B cell (primary cell): ENCODE measurements around the gene TULP3. TPM values are rescaled to one million over a fixed set of nuclear protein-coding genes. Genes with fewer than 3 reads are reported as not detected.

Experiments used
- ATAC-seq: fragments of 200-7000 bp; cut with Tn5 transposase; one replicate; pipeline ENCODE4 v1.10.0; 2021; ENCODE audit warnings: low read depth, mild to moderate bottlenecking, moderate number of reproducible peaks, moderate library complexity
- CTCF ChIA-PET: fragments of 350-600 bp; sonication (Branson Sonifier 250); formaldehyde crosslinking; loops from one replicate; lab custom pipeline; 2021; ENCODE audit warnings: antibody characterized with exemption, inconsistent platforms; lab: Charles Lee
- POLR2A ChIA-PET: fragments of 350-600 bp; sonication (Branson Sonifier 250); formaldehyde crosslinking; loops from one replicate; lab custom pipeline; 2021; ENCODE audit warnings: antibody characterized with exemption; lab: Charles Lee
- DNase-seq: peaks from one replicate; pipeline ENCODE4 v3.0.0; 2013
- H2AFZ ChIP-seq: 2 replicates; pipeline ENCODE4 v1.6.1; 2012; ENCODE audit warnings: mild to moderate bottlenecking, low read depth, low read length; ENCODE audit not compliant: insufficient read depth, poor library complexity, severe bottlenecking
- H3K27ac ChIP-seq, 2 donors: 1 replicate in 1 of 2; 2 replicates in 1 of 2; pipeline ENCODE4 v1.5.1; 2012 to 2013; ENCODE audit warnings: low read length in 2 of 2, mild to moderate bottlenecking in 2 of 2, moderate library complexity in 1 of 2
- H3K27me3 ChIP-seq, 4 experiments: fragments of 200-600 bp in 1 of 4; sonication (generic) in 1 of 4; replicated peaks in 1 of 4; 1 replicate in 2 of 4; 2 replicates in 2 of 4; pipeline versions ENCODE4 v1.6.1 to v1.7.0; 2013 to 2016; ENCODE audit warnings: low read length in 3 of 4, mild to moderate bottlenecking in 2 of 4, mixed read lengths in 1 of 4, moderate library complexity in 1 of 4; ENCODE audit not compliant: insufficient read depth in 4 of 4, control insufficient read depth in 3 of 4; ENCODE audit errors: control extremely low read depth in 1 of 4
- H3K36me3 ChIP-seq, 2 experiments: replicated peaks in 1 of 2; 1 replicate in 1 of 2; 2 replicates in 1 of 2; pipeline versions ENCODE4 v1.6.1 to v1.7.1; 2013; ENCODE audit warnings: low read length in 1 of 2; ENCODE audit not compliant: insufficient read depth in 2 of 2, control insufficient read depth in 1 of 2; ENCODE audit errors: control extremely low read depth in 1 of 2, extremely low read depth in 1 of 2
- H3K4me1 ChIP-seq, 2 donors: fragments of 200-600 bp in 1 of 2; sonication (generic) in 1 of 2; 1 replicate in 1 of 2; 2 replicates in 1 of 2; pipeline versions ENCODE4 v1.5.1 to v1.6.1; 2013 to 2017; ENCODE audit warnings: low read length in 2 of 2; ENCODE audit not compliant: control insufficient read depth in 2 of 2, insufficient read depth in 2 of 2
- H3K4me2 ChIP-seq: replicated peaks from 2 replicates; pipeline ENCODE3; 2012; ENCODE audit warnings: mild to moderate bottlenecking, low read depth, low read length; ENCODE audit not compliant: poor library complexity, severe bottlenecking
- H3K4me3 ChIP-seq, 5 experiments: fragments of 200-600 bp in 1 of 5; sonication (generic) in 1 of 5; 1 replicate in 3 of 5; 2 replicates in 2 of 5; pipeline versions ENCODE4 v1.5.1 to v1.7.0; 2011 to 2016; ENCODE audit warnings: low read length in 4 of 5, mild to moderate bottlenecking in 4 of 5, low read depth in 2 of 5, control low read depth in 1 of 5, moderate library complexity in 1 of 5; ENCODE audit not compliant: insufficient read depth in 1 of 5; ENCODE audit errors: control extremely low read depth in 1 of 5, extremely low read depth in 1 of 5
- H3K79me2 ChIP-seq: fragments of 200-600 bp; sonication (generic); one replicate; pipeline ENCODE4 v1.6.0; 2016; ENCODE audit warnings: low read length; ENCODE audit not compliant: control insufficient read depth, insufficient read depth
- H3K9ac ChIP-seq: fragments of 200-600 bp; sonication (generic); 2 replicates; pipeline ENCODE4 v1.6.1; 2017; ENCODE audit warnings: mild to moderate bottlenecking, low read length, moderate library complexity
- H3K9me3 ChIP-seq, 3 donors: one replicate each; pipeline versions ENCODE4 v1.6.1 to v1.7.1; 2013; ENCODE audit warnings: low read length in 2 of 3; ENCODE audit not compliant: control insufficient read depth in 2 of 3, insufficient read depth in 1 of 3; ENCODE audit errors: control extremely low read depth in 1 of 3
- H4K20me1 ChIP-seq: 2 replicates; pipeline ENCODE4 v1.6.0; 2012; ENCODE audit warnings: mild to moderate bottlenecking, low read length; ENCODE audit not compliant: insufficient read depth, control insufficient read depth, poor library complexity, severe bottlenecking
- H3K27ac Mint-ChIP-seq: one replicate; pipeline ENCODE4 v1.8.0; 2021; ENCODE audit warnings: mixed read lengths
- H3K27me3 Mint-ChIP-seq: one replicate; pipeline ENCODE4 v1.8.0; 2021; ENCODE audit warnings: mixed read lengths
- H3K4me1 Mint-ChIP-seq: one replicate; pipeline ENCODE4 v1.8.0; 2021; ENCODE audit warnings: mixed read lengths
- H3K4me3 Mint-ChIP-seq: one replicate; pipeline ENCODE4 v1.8.0; 2021; ENCODE audit warnings: mixed read lengths
- H3K9me3 Mint-ChIP-seq: one replicate; pipeline ENCODE4 v1.8.0; 2022; ENCODE audit warnings: mixed read lengths; ENCODE audit not compliant: insufficient read depth
- EZH2 ChIP-seq: IDR thresholded peaks from 2 replicates; pipeline ENCODE4 v1.6.1; 2012; ENCODE audit warnings: borderline replicate concordance, low read depth, mild to moderate bottlenecking, moderate library complexity, low read length; ENCODE audit not compliant: insufficient read depth, poor library complexity, severe bottlenecking
- WGBS: methylation state at CpG from one replicate; pipeline ENCODE4 v1.1.5; 2013; ENCODE audit warnings: missing lambda C conversion rate; ENCODE audit not compliant: insufficient coverage; 5-methylcytosine and 5-hydroxymethylcytosine counted together
- intact Hi-C: fragments of 100-400 bp; cut with micrococcal nuclease; formaldehyde crosslinking; loops from one replicate; pipeline ENCODE4 v1.10.0; 2022
- polyA plus RNA-seq: library from polyadenylated mRNA; depleted of rRNA; stranded (reverse); fragments of >200 nt; gene quantifications from 2 replicates; pipeline ENCODE4 v1.2.3, GENCODE V29; 2012
- total RNA-seq, 2 donors: library from RNA; stranded (reverse); fragments of 120-200 nt in 1 of 2; gene quantifications; 1 replicate in 1 of 2; 2 replicates in 1 of 2; pipeline versions ENCODE4 v1.2.3 to v1.2.4, GENCODE V29; 2013 to 2022
- TF ChIP-seq, protein P1 (sequence below): fragments of 200-600 bp; IDR thresholded peaks from one replicate; pipeline ENCODE4 v1.8.0; 2022; ENCODE audit warnings: antibody characterized with exemption, mild to moderate bottlenecking

The TULP3 gene
- total and polyA plus RNA-seq, 2 donors (not counting 1 experiment from before 2014, with no cell fraction given), result 8.3 to 9.2 TPM

DNA sequence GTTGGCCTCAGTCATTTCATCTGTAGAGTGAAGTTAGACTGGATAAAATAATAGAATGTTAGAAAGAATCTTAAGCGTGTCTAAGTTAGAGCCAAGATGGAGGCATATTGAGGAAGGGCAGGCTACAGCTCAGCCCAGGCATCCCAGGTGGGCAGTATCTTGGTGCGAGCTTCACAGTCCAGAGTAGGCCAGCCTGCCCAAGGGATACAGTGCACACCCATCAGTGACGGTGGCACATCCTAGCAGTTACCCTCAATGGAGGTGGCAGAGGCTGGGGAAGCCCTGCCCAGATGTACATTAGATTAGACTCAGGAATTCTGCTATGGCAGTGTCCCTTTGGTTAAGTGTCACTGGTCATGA, 21.5 kb downstream of the TULP3 start:
- H2AFZ ChIP-seq, result no peak overlapping the region
- ChIA-PET POLR2A (no interaction called here), CTCF (interaction anchor here (0.7 kb wide), 1 partner anchor 58 kb away, joined by 3 read pairs; no protein-coding TSS in a partner anchor)
- intact Hi-C loops, result no loop called here
- Mint-ChIP-seq H3K27ac (no peak overlapping the region), H3K9me3 (no peaks in the 10 kb centered on the region), H3K4me3 (no peak overlapping the region), H3K27me3 (no peaks in the 10 kb centered on the region), H3K4me1 (no peaks in the 10 kb centered on the region)
- no peaks in the 10 kb centered on the region for H3K4me1 ChIP-seq
- H3K4me2 ChIP-seq, result no peak overlapping the region
- H3K4me3 ChIP-seq, result no peak overlapping the region
- no peak overlapping the region for H3K27ac ChIP-seq
- 97% methylated on average over 3 of the region's 3 CpGs for WGBS
- H3K36me3 ChIP-seq, result peaks cover 0 to 2% of the 10 kb centered on the region in 2 experiments
- H3K9me3 ChIP-seq, result no peaks in the 10 kb centered on the region
- H3K27me3 ChIP-seq, result no peaks in the 10 kb centered on the region
- H4K20me1 ChIP-seq, result no peaks in the 10 kb centered on the region
- no peak for ATAC-seq
- no peak for DNase-seq
- no peaks in the 10 kb centered on the region for H3K79me2 ChIP-seq
- TF ChIP-seq EZH2, result no peak
- TF ChIP-seq, protein P1, sequence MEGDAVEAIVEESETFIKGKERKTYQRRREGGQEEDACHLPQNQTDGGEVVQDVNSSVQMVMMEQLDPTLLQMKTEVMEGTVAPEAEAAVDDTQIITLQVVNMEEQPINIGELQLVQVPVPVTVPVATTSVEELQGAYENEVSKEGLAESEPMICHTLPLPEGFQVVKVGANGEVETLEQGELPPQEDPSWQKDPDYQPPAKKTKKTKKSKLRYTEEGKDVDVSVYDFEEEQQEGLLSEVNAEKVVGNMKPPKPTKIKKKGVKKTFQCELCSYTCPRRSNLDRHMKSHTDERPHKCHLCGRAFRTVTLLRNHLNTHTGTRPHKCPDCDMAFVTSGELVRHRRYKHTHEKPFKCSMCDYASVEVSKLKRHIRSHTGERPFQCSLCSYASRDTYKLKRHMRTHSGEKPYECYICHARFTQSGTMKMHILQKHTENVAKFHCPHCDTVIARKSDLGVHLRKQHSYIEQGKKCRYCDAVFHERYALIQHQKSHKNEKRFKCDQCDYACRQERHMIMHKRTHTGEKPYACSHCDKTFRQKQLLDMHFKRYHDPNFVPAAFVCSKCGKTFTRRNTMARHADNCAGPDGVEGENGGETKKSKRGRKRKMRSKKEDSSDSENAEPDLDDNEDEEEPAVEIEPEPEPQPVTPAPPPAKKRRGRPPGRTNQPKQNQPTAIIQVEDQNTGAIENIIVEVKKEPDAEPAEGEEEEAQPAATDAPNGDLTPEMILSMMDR, result no peak
- no peak overlapping the region for H3K9ac ChIP-seq

DNA sequence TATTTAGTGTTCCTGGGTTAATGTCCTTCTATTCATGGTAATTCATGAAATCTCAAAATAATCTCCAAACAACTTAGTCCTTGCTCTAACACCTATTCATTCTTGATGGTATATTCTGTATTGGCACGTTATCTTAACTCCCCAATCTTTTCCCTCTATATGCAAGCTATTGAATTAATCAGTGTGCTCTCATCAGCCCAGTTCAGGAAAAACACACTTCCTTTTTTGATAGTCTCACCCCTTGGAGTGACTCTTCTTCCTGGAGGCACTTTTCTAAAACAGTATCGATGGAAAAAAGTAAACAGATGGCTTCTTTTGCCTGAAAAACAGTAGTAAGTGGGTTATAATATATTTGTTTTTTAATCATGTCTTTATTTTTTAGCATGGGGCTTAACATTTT, 28.6 kb downstream of the TULP3 start:
- Mint-ChIP-seq H3K9me3 (no peaks in the 10 kb centered on the region), H3K4me1 (peaks cover 2% of the 10 kb centered on the region), H3K27me3 (no peaks in the 10 kb centered on the region), H3K27ac (no peak overlapping the region), H3K4me3 (no peak overlapping the region)
- Histone ChIP-seq H4K20me1 (no peaks in the 10 kb centered on the region), H3K4me3 (no peak overlapping the region), H3K4me1 (no peaks in the 10 kb centered on the region), H3K9me3 (no peaks in the 10 kb centered on the region), H3K27me3 (no peaks in the 10 kb centered on the region), H3K4me2 (no peak overlapping the region), H3K9ac (no peak overlapping the region), H3K36me3 (peaks cover 2 to 12% of the 10 kb centered on the region in 2 experiments), H3K27ac (no peak overlapping the region), H3K79me2 (no peaks in the 10 kb centered on the region), H2AFZ (no peak overlapping the region)
- ChIA-PET POLR2A (no interaction called here), CTCF (no interaction called here)
- intact Hi-C loops, result no loop called here
- DNase-seq, result no peak
- TF ChIP-seq, protein P1, result no peak
- no peak for TF ChIP-seq EZH2
- no peak for ATAC-seq
- WGBS, result no CpG with 5 or more reads among the region's 2 CpGs
